Upper lobe of right lung (tissue), 1 donor: ENCODE data around the gene ZDHHC1. TPM values are rescaled to one million over a fixed set of nuclear protein-coding genes. Genes with fewer than 3 reads are reported as not detected.

Experiments used
- ATAC-seq: fragments of 200-7000 bp; cut with Tn5 transposase; one replicate; pipeline ENCODE4 v1.9.1; 2020; ENCODE audit warnings: mild to moderate bottlenecking, moderate library complexity
- DNase-seq: peaks from one replicate; pipeline ENCODE4 v3.0.0-alpha.2; 2020
- H3K27ac ChIP-seq: fragments of 200-600 bp; one replicate; pipeline ENCODE4 v1.8.0; 2022
- H3K27me3 ChIP-seq: fragments of 200-600 bp; one replicate; pipeline ENCODE4 v1.8.0; 2022; ENCODE audit warnings: mild to moderate bottlenecking
- H3K36me3 ChIP-seq: fragments of 200-600 bp; one replicate; pipeline ENCODE4 v1.8.0; 2022
- H3K4me1 ChIP-seq: fragments of 200-600 bp; one replicate; pipeline ENCODE4 v1.8.0; 2022
- H3K4me3 ChIP-seq: fragments of 200-600 bp; one replicate; pipeline ENCODE4 v1.8.0; 2022; ENCODE audit warnings: mild to moderate bottlenecking
- H3K9me3 ChIP-seq: fragments of 200-600 bp; one replicate; pipeline ENCODE4 v1.8.0; 2022
- CTCF ChIP-seq: fragments of 200-600 bp; IDR thresholded peaks from one replicate; pipeline ENCODE4 v1.8.0; 2022; ENCODE audit warnings: antibody characterized with exemption
- intact Hi-C: fragments of 100-400 bp; cut with DNase I; formaldehyde crosslinking; loops from one replicate; pipeline ENCODE4 v1.11.0; 2022
- total RNA-seq: library from RNA; stranded (reverse); fragmentation: NEBNext Ultra II Directional; extraction: Animal tissue kit (Norgen Biotek cat#: 25700); gene quantifications from one replicate; pipeline ENCODE4 v1.2.1, GENCODE V29; 2021
- donor health status: DM: no; HTN: yes; CAD: no; lungs with severe emphysema.

The ZDHHC1 gene
- total RNA-seq, 1 donor from 2014 or later, result 11.1 TPM

- H3K36me3 ChIP-seq, result peaks cover 18% of the 10 kb centered on the region
- peaks cover 66% of the 10 kb centered on the region for H3K4me1 ChIP-seq
- TF ChIP-seq CTCF, result no peak
- H3K4me3 ChIP-seq, result no peak overlapping the region
- intact Hi-C loops, result no loop called here
- no peak for DNase-seq
- H3K27me3 ChIP-seq, result no peaks in the 10 kb centered on the region
- no peaks in the 10 kb centered on the region for H3K9me3 ChIP-seq
- ATAC-seq, result no peak
- peak overlapping the region; percentile 77 for H3K27ac ChIP-seq
Observed at GRCh38 chr16:67458121-67458641, 41.9 kb upstream of the ZDHHC1 start.

- ATAC-seq (no peak), DNase-seq (no peak)
- Histone ChIP-seq H3K27ac (peak overlapping the region; percentile 77), H3K4me3 (no peak overlapping the region), H3K36me3 (peaks cover 22% of the 10 kb centered on the region), H3K4me1 (peaks cover 64% of the 10 kb centered on the region), H3K9me3 (no peaks in the 10 kb centered on the region), H3K27me3 (no peaks in the 10 kb centered on the region)
- intact Hi-C loops, result no loop called here
- TF ChIP-seq CTCF, result no peak
Observed at GRCh38 chr16:67457611-67458010, 41.3 kb upstream of the ZDHHC1 start.

GRCh38 chr16:67456391-67457081 is 40.3 kb upstream of the ZDHHC1 start:
- no peak overlapping the region for H3K4me3 ChIP-seq
- no peak overlapping the region for H3K27ac ChIP-seq
- H3K36me3 ChIP-seq, result peaks cover 33% of the 10 kb centered on the region
- DNase-seq (no peak), ATAC-seq (peak; percentile 4)
- H3K4me1 ChIP-seq, result peaks cover 65% of the 10 kb centered on the region
- intact Hi-C loops, result no loop called here
- no peaks in the 10 kb centered on the region for H3K9me3 ChIP-seq
- TF ChIP-seq CTCF, result peak; percentile 52
- no peaks in the 10 kb centered on the region for H3K27me3 ChIP-seq

GRCh38 chr16:67454852-67455251 is 38.6 kb upstream of the ZDHHC1 start:
- H3K9me3 ChIP-seq, result no peaks in the 10 kb centered on the region
- no peak for DNase-seq
- no peak overlapping the region for H3K27ac ChIP-seq
- no peak overlapping the region for H3K4me3 ChIP-seq
- no peak for TF ChIP-seq CTCF
- intact Hi-C loops, result no loop called here
- H3K4me1 ChIP-seq, result peaks cover 56% of the 10 kb centered on the region
- H3K27me3 ChIP-seq, result no peaks in the 10 kb centered on the region
- H3K36me3 ChIP-seq, result peaks cover 37% of the 10 kb centered on the region
- no peak for ATAC-seq

- no peak for ATAC-seq
- Histone ChIP-seq H3K4me1 (peaks cover 55% of the 10 kb centered on the region), H3K27ac (no peak overlapping the region), H3K9me3 (no peaks in the 10 kb centered on the region), H3K36me3 (peaks cover 41% of the 10 kb centered on the region), H3K27me3 (no peaks in the 10 kb centered on the region), H3K4me3 (no peak overlapping the region)
- no peak for DNase-seq
- no peak for TF ChIP-seq CTCF
- intact Hi-C loops, result no loop called here
Observed at GRCh38 chr16:67454104-67454503, 37.8 kb upstream of the ZDHHC1 start.
